Breast epithelium (tissue), 3 donors: ENCODE results near the gene C11orf58.

Experiments
- POLR2A ChIP-seq: fragments of 450-650 bp; IDR thresholded peaks from one replicate; pipeline ENCODE4 v1.6.1; 2016; ENCODE audit warnings: antibody characterized with exemption, mild to moderate bottlenecking, moderate library complexity
- POLR2AphosphoS5 ChIP-seq, 3 donors: sonication (generic); formaldehyde crosslinking; IDR thresholded peaks; one replicate each; pipeline ENCODE4 v1.6.1; 2017; ENCODE audit warnings: antibody characterized with exemption in 3 of 3
- TF ChIP-seq, protein P1 (sequence below), 3 donors: fragments of 450-650 bp; IDR thresholded peaks; one replicate each; pipeline ENCODE4 v1.5.1; 2016 to 2017; ENCODE audit warnings: antibody characterized with exemption in 3 of 3, mild to moderate bottlenecking in 3 of 3, moderate library complexity in 3 of 3

DNA sequence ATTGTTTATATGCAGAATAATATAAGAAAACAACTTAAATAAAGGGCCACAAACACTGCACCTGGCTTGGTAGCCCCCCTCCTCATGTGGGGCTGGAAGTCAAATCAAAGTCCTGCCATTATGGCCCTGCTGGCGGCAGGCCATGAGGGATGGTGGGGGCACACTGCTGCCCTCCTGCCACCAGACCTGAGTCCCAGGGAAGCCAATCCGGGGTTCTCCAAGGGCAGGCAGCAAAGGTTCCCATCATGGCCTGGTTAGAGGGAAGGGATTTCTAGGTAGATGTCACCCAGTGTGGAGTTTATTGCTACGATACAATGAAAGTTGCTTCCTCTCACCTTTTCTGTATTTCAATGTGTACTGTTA is 39.1 kb downstream of the C11orf58 start:
- TF ChIP-seq, protein P1, sequence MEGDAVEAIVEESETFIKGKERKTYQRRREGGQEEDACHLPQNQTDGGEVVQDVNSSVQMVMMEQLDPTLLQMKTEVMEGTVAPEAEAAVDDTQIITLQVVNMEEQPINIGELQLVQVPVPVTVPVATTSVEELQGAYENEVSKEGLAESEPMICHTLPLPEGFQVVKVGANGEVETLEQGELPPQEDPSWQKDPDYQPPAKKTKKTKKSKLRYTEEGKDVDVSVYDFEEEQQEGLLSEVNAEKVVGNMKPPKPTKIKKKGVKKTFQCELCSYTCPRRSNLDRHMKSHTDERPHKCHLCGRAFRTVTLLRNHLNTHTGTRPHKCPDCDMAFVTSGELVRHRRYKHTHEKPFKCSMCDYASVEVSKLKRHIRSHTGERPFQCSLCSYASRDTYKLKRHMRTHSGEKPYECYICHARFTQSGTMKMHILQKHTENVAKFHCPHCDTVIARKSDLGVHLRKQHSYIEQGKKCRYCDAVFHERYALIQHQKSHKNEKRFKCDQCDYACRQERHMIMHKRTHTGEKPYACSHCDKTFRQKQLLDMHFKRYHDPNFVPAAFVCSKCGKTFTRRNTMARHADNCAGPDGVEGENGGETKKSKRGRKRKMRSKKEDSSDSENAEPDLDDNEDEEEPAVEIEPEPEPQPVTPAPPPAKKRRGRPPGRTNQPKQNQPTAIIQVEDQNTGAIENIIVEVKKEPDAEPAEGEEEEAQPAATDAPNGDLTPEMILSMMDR (IDR thresholded peaks at IDR 0.05): no peak
- TF ChIP-seq POLR2AphosphoS5 (IDR thresholded peaks at IDR 0.05) (no peak), POLR2A (no peak)
